Measurements from ENCODE around the gene FYB2. TPM values are rescaled to one million over a fixed set of nuclear protein-coding genes. Genes with fewer than 3 reads are reported as not detected.

FYB2 gene
- total and polyA plus RNA-seq, 8 donors: 0.31 to 2.2 (median 0.75) TPM; not detected in 3

GRCh38 chr1:56719171-56719570, 100.0 kb downstream of the FYB2 start:
- Histone ChIP-seq H3K27ac (no peak overlapping the region), H3K36me3 (no peaks in the 10 kb centered on the region), H3K4me1 (no peaks in the 10 kb centered on the region), H3K4me3 (no peak overlapping the region), H3K27me3 (no peaks in the 10 kb centered on the region), H3K9me3 (no peaks in the 10 kb centered on the region)
- TF ChIP-seq CTCF (IDR thresholded peaks at IDR 0.05): no peak
- TF ChIP-seq POLR2AphosphoS5 (IDR thresholded peaks at IDR 0.05): no peak
- 45 to 66% (median 64%) methylated on average over 1 of the region's 1 CpG for WGBS, 5 donors
- intact Hi-C loops (cut with DNase I; ENCODE audit: low total_unique reads): no loop called here
- DNase-seq: no peak

- Histone ChIP-seq H3K9me3 (no peaks in the 10 kb centered on the region), H3K4me1 (no peaks in the 10 kb centered on the region), H3K4me3 (no peak overlapping the region), H3K27ac (no peak overlapping the region), H3K27me3 (no peaks in the 10 kb centered on the region), H3K36me3 (no peaks in the 10 kb centered on the region)
- no peak for DNase-seq
- intact Hi-C loops (cut with DNase I; ENCODE audit: low total_unique reads): no loop called here
- no peak for TF ChIP-seq POLR2A (IDR thresholded peaks at IDR 0.05)
- WGBS, 5 donors: 42 to 71% (median 56%) methylated on average over 1 of the region's 1 CpG
These were observed 104.0 kb downstream of the FYB2 start for GRCh38 chr1:56715156-56715555.

DNA sequence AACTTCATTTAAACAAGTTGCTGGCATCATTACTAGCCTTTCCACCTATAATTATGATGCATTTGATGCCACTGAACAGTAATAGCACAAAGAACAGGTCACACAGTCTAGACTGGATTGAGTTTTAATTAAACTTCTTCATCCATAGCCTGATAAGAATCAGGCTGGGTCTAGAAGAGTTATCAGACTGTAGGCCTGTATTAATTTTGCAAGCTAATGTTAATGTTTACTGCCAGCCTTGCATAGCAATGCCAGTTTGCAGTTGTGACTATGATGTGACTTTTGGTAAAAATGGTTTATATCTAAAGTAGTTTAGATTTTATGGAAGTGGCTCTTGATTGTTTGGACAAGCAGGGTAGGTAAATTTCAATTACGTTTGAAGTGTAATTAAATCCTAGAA, 106.1 kb downstream of the FYB2 start:
- intact Hi-C loops (cut with DNase I; ENCODE audit: low total_unique reads): no loop called here
- no peaks in the 10 kb centered on the region for H3K27me3 ChIP-seq
- peaks cover 0 to 2% (median 0%) of the 10 kb centered on the region in 4 donors for H3K36me3 ChIP-seq
- no peak overlapping the region for H3K27ac ChIP-seq
- TF ChIP-seq CTCF (IDR thresholded peaks at IDR 0.05) (no peak), POLR2AphosphoS5 (IDR thresholded peaks at IDR 0.05) (no peak), EP300 (IDR thresholded peaks at IDR 0.05) (no peak), POLR2A (IDR thresholded peaks at IDR 0.05) (no peak)
- no peak overlapping the region for H3K4me3 ChIP-seq
- no peak for DNase-seq
- WGBS, 5 donors: 36 to 68% (median 48%) methylated on average over 1 of the region's 1 CpG
- H3K9me3 ChIP-seq: no peaks in the 10 kb centered on the region
- no peaks in the 10 kb centered on the region for H3K4me1 ChIP-seq

- H3K36me3 ChIP-seq: peaks cover 0 to 12% (median 6%) of the 10 kb centered on the region in 4 donors
- 23 to 57% (median 40%) methylated on average over 1 of the region's 1 CpG for WGBS, 5 donors
- H3K27me3 ChIP-seq: no peaks in the 10 kb centered on the region
- H3K4me1 ChIP-seq: no peaks in the 10 kb centered on the region
- no peak overlapping the region for H3K4me3 ChIP-seq
- intact Hi-C loops (cut with DNase I; ENCODE audit: low total_unique reads): no loop called here
- TF ChIP-seq POLR2A (IDR thresholded peaks at IDR 0.05): no peak
- TF ChIP-seq CTCF (IDR thresholded peaks at IDR 0.05): no peak
- no peak for TF ChIP-seq EP300 (IDR thresholded peaks at IDR 0.05)
- no peak for TF ChIP-seq POLR2AphosphoS5 (IDR thresholded peaks at IDR 0.05)
- H3K27ac ChIP-seq: no peak overlapping the region
- no peak for DNase-seq
- H3K9me3 ChIP-seq: no peaks in the 10 kb centered on the region
These were observed 107.1 kb downstream of the FYB2 start for GRCh38 chr1:56712150-56712549.

- Histone ChIP-seq H3K4me1 (no peaks in the 10 kb centered on the region), H3K36me3 (peaks cover 0 to 22% (median 16%) of the 10 kb centered on the region in 4 donors), H3K27me3 (no peaks in the 10 kb centered on the region), H3K27ac (no peak overlapping the region), H3K9me3 (no peaks in the 10 kb centered on the region), H3K4me3 (no peak overlapping the region)
- intact Hi-C loops (cut with DNase I; ENCODE audit: low total_unique reads): no loop called here
- TF ChIP-seq EP300 (IDR thresholded peaks at IDR 0.05) (no peak), CTCF (IDR thresholded peaks at IDR 0.05) (no peak), POLR2A (IDR thresholded peaks at IDR 0.05) (no peak), POLR2AphosphoS5 (IDR thresholded peaks at IDR 0.05) (no peak)
- DNase-seq: no peak
These were observed 108.6 kb downstream of the FYB2 start for GRCh38 chr1:56710646-56711045.
